Measurements from ENCODE around the gene LARP4B.

LARP4B gene

GRCh38 chr10:853017-853416 lies 78.5 kb downstream of the LARP4B start:
- no peak for TF ChIP-seq ZNF274 (IDR thresholded peaks at IDR 0.05; ENCODE audit: low read depth, low read length)
- no peak overlapping the region for H3K4me3 ChIP-seq (ENCODE audit: low read length)

DNA sequence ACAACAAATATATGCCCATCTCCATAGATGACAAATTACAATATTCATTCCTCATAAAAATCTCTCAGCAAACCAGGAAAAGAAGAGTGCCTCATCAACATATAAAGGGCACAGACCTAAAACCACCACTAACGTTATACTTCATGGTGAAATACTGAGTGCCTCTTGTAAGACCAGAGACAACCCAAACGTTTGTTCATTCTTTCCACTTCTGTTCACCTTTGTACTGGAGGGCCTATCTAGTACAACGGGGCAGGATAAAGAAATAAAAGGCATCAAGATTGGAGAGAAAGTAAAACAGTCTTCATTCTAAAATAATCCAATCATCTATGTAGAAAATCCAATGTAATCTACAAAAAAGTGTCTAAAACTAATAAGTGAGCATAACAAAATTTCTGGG lies 79.1 kb downstream of the LARP4B start:
- TF ChIP-seq ZNF274 (IDR thresholded peaks at IDR 0.05; ENCODE audit: low read depth, low read length) = no peak
- no peak overlapping the region for H3K4me3 ChIP-seq (ENCODE audit: low read length)

DNA sequence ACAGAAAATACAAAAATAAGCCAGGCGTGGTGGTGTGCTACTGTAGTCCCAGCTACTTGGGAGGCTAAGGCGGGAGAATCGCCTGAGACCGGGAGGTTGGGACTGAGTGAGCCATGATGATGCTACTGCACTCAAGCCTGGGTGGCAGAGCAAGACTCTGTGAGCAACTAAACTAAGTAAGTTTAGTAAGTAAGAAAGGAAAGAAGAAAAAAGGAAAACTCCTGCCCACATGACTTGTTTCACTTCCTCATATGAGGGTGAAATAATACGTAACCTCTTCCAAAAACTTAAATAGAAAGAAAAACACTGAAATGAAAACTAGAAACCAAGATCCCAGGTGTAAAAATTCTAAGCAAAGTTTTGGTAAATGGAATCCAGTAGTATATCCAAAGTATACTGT lies 79.6 kb downstream of the LARP4B start:
- TF ChIP-seq ZNF274 (IDR thresholded peaks at IDR 0.05; ENCODE audit: low read depth, low read length) = no peak
- H3K4me3 ChIP-seq (ENCODE audit: low read length) = peak overlapping the region; percentile 17; the same call in 1 of the 2 replicates

DNA sequence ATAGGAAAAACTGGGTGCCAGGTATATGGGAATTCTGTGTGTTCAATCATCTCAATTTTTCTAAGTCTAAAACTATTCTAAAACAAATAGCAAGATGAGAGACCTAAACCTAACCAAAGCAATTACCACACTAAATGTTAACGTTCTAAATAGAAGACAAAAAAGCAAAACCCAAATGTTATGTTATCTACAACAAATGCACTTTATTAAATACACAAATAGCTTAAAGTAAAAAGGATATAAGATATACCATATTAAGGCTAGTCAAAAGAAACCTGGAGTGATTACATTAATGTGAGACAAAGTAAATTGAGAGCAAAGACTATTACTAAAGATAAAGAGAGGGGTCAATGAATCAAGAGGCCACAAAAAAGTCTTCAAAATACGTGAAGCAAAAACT lies 81.4 kb downstream of the LARP4B start:
- H3K4me3 ChIP-seq (ENCODE audit: low read length) = no peak overlapping the region
- no peak for TF ChIP-seq ZNF274 (IDR thresholded peaks at IDR 0.05; ENCODE audit: low read depth, low read length)

DNA sequence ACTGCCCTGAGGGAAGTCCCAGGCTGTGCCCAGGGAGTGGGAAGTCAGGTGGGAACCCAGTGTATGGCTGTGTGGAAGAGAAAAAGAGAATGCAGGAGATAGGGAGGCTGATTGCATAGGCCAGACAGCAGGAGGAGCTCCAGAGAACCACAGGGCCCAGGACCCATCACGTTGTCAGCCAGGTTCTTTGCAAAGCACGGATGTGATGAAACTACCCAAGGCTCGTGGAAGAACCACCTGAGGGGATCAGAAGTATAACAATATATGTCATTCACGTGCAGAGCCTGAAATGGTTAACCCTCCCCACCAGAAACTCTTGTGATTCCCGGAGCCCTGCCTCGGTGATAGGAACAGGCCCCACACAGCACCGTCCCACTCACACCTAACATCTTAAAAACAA lies 83.6 kb downstream of the LARP4B start:
- TF ChIP-seq ZNF274 (IDR thresholded peaks at IDR 0.05; ENCODE audit: low read depth, low read length) = no peak
- H3K4me3 ChIP-seq (ENCODE audit: low read length) = no peak overlapping the region

DNA sequence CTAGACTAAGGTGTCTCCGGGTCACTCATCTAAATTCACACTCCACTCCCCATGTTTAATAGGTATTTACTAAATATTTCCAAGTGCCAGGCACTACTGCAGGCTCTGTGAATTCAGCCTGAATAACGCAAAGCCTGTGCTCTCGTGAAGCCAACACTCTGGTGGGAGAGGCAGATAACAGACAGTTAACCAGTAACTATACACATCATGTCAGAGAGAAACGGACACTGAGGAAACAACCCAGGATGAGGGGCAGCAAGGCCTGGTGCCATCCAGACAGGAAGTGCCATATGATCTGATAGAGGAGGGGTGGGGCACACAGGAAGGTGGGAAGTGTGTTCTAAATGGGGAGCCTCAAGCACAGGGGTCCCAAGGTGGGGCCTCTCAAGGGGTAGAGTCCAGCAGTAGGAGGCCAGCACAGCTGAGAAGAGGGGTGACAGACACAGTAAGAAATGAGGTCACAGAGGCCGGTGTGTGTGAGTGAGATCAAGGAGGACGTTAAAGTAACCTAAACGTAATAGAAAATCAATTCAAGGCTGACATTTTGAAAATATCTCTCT lies 85.3 kb downstream of the LARP4B start:
- no peak overlapping the region for H3K4me3 ChIP-seq (ENCODE audit: low read length)
- no peak for TF ChIP-seq ZNF274 (IDR thresholded peaks at IDR 0.05; ENCODE audit: low read depth, low read length)

DNA sequence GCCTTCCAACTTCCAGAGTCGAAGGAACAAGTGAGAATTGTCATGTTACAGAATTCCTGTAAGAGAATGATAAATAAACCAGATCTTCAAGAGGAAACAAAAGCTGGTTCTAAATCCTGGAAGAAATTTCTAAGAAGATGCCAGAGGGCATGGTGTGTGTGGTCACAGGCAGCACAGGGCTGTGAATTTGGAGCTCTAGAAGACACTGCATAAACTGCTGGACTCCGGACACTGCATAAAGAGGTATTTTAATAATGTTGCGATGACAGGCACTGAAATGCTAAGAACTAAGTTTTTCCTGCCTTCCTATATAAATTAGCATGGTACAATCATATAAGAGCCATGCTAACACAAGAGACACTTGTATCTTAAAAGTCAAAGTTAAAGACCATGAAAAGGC lies 86.0 kb downstream of the LARP4B start:
- TF ChIP-seq ZNF274 (IDR thresholded peaks at IDR 0.05; ENCODE audit: low read depth, low read length) = no peak
- no peak overlapping the region for H3K4me3 ChIP-seq (ENCODE audit: low read length)

DNA sequence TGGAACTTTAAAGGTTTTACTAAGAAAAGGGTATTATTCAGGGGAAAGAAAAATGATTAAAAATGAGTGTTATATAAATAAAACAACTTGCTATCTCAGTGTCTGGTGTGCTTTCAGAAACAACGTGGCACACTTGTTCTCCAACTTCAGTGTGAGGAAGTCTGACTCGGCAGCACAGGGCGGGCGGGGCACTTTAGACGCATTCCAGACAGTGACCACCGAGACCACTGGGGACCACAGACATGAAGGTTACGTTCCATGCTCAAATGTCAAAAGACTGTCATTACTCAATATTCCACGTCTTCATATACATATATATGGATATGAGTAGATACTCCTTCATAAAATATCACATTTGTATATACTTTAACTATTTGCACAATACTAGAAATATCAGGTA lies 87.0 kb downstream of the LARP4B start:
- no peak overlapping the region for H3K4me3 ChIP-seq (ENCODE audit: low read length)
- no peak for TF ChIP-seq ZNF274 (IDR thresholded peaks at IDR 0.05; ENCODE audit: low read depth, low read length)

DNA sequence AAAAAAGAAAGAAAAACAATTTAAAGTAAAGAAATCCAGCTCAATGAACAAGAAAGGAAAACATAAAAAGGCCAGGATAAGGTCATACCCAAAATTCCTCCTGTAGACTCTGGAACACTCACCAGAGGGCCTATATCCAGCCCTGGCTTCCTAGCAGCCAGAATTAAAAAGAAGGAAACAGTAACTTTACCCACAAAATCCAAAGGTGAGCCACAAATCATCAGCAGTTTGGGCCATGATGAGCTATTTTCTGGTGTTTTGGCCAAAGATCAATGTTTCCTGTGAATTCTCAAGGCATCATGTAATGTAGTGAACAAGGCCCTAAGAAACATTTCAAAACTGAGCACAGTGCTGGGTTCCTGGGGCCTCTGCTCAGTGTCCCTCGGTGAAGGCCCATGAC lies 87.8 kb downstream of the LARP4B start:
- no peak for TF ChIP-seq ZNF274 (IDR thresholded peaks at IDR 0.05; ENCODE audit: low read depth, low read length)

GRCh38 chr10:842795-843194 lies 88.7 kb downstream of the LARP4B start:
- no peak overlapping the region for H3K4me3 ChIP-seq (ENCODE audit: low read length)
- no peak for TF ChIP-seq ZNF274 (IDR thresholded peaks at IDR 0.05; ENCODE audit: low read depth, low read length)

More for the DNA sequence above, 87.8 kb downstream of the LARP4B start:
- no peak overlapping the region for H3K4me3 ChIP-seq (ENCODE audit: low read length)

- no peak for TF ChIP-seq ZNF274 (IDR thresholded peaks at IDR 0.05; ENCODE audit: low read depth, low read length)
- H3K4me3 ChIP-seq (ENCODE audit: low read length) = no peak overlapping the region
Observed at GRCh38 chr10:841535-841934, 90.0 kb downstream of the LARP4B start.

- H3K4me3 ChIP-seq (ENCODE audit: low read length) = no peak overlapping the region
- no peak for TF ChIP-seq ZNF274 (IDR thresholded peaks at IDR 0.05; ENCODE audit: low read depth, low read length)
Observed at GRCh38 chr10:839550-840205, 91.8 kb downstream of the LARP4B start.

- H3K4me3 ChIP-seq (ENCODE audit: low read length) = no peak overlapping the region
- no peak for TF ChIP-seq ZNF274 (IDR thresholded peaks at IDR 0.05; ENCODE audit: low read depth, low read length)
Observed at GRCh38 chr10:836782-837181, 94.7 kb downstream of the LARP4B start.

DNA sequence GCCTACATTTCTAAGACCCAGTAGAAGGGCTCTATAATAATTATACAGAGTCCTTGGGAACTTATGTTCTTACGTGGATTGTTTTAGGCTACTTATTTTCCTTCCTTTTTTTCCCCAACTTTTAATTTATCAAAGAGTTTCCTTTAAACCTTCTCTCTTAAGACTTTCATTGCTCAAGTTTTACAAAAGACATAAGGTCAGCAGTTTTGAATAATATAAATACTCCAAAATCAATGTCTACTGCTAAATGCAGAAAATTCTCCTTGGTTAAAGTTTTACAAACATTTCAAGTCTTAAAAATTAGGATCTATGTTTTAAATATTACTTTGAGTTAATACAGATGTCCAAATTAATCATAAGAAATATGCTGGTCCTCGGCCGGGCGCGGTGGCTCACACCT lies 97.0 kb downstream of the LARP4B start:
- H3K4me3 ChIP-seq (ENCODE audit: low read length) = no peak overlapping the region
- TF ChIP-seq ZNF274 (IDR thresholded peaks at IDR 0.05; ENCODE audit: low read depth, low read length) = no peak

- TF ChIP-seq ZNF274 (IDR thresholded peaks at IDR 0.05; ENCODE audit: low read depth, low read length) = no peak
- H3K4me3 ChIP-seq (ENCODE audit: low read length) = no peak overlapping the region
Observed at GRCh38 chr10:829241-829640, 102.3 kb downstream of the LARP4B start.

- TF ChIP-seq ZNF274 (IDR thresholded peaks at IDR 0.05; ENCODE audit: low read depth, low read length) = no peak
- H3K4me3 ChIP-seq (ENCODE audit: low read length) = no peak overlapping the region
Observed at GRCh38 chr10:828191-828590, 103.3 kb downstream of the LARP4B start.

Measured in GM08714 (cell line).